RWPE2 (cell line): ENCODE results near the gene HLA-DOB.
A peak's percentile ranks its signal among the peaks of the same experiment; 100 is the strongest.

Source experiments
- ATAC-seq: fragments of 200-7000 bp; cut with Tn5 transposase; 3 replicates; pipeline ENCODE4 v1.9.1; 2021; ENCODE audit warnings: low read depth
- DNase-seq: peaks from one replicate; pipeline ENCODE4 v3.0.0-alpha.2; 2020; ENCODE audit warnings: low spot score
- H3K27ac ChIP-seq: fragments of 450-650 bp; 2 replicates; pipeline ENCODE4 v1.5.1; 2017; ENCODE audit warnings: mild to moderate bottlenecking; ENCODE audit not compliant: poor library complexity, severe bottlenecking
- H3K27me3 ChIP-seq: fragments of 250-450 bp; sonication (Bioruptor Pico); 2 replicates; pipeline ENCODE4 v1.5.1; 2021; ENCODE audit warnings: mild to moderate bottlenecking, moderate library complexity; ENCODE audit not compliant: insufficient read depth, poor library complexity, severe bottlenecking
- H3K36me3 ChIP-seq: fragments of 250-450 bp; sonication (Bioruptor Pico); 2 replicates; pipeline ENCODE4 v1.5.1; 2020; ENCODE audit warnings: low read depth, mild to moderate bottlenecking, moderate library complexity
- H3K4me1 ChIP-seq: fragments of 250-450 bp; sonication (Bioruptor Pico); 2 replicates; pipeline ENCODE4 v1.5.1; 2021; ENCODE audit warnings: mild to moderate bottlenecking, moderate library complexity; ENCODE audit not compliant: insufficient read depth, poor library complexity, severe bottlenecking
- H3K4me3 ChIP-seq: fragments of 250-450 bp; sonication (Bioruptor Pico); 2 replicates; pipeline ENCODE4 v1.5.1; 2021; ENCODE audit warnings: mild to moderate bottlenecking, moderate library complexity; ENCODE audit not compliant: severe bottlenecking
- H3K9me3 ChIP-seq: fragments of 250-450 bp; sonication (Bioruptor Pico); 2 replicates; pipeline ENCODE4 v1.5.1; 2021; ENCODE audit warnings: mild to moderate bottlenecking, moderate library complexity; ENCODE audit not compliant: severe bottlenecking
- CTCF ChIP-seq: fragments of 450-650 bp; IDR thresholded peaks from one replicate; pipeline ENCODE4 v1.5.1; 2017; ENCODE audit warnings: mild to moderate bottlenecking, moderate library complexity; ENCODE audit not compliant: poor library complexity, severe bottlenecking

The HLA-DOB gene

DNA sequence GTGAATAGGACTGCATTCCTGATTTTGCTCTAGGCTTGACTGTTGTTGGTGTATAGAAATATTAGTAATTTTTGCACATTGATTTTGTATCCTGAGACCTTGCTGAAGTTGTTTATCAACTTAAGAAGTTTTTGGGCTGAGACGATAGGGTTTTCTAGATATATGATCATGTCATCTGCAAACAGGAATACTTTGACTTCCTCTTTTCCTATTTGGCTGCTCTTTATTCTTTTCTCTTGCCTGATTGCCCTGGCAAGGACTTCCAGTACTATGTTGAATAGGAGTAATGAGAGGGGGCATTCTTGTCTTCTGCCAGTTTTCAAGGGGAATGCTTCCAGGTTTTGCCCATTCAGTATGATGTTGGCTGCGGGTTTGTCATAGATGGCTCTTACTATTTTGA is 13.4 kb downstream of the HLA-DOB start:
- Histone ChIP-seq H3K36me3 (no peaks in the 10 kb centered on the region), H3K9me3 (peaks cover 2% of the 10 kb centered on the region), H3K27me3 (no peaks in the 10 kb centered on the region), H3K27ac (no peak overlapping the region), H3K4me1 (no peaks in the 10 kb centered on the region), H3K4me3 (no peak overlapping the region)
- ATAC-seq (no peak), DNase-seq (no peak)
- TF ChIP-seq CTCF = no peak

- TF ChIP-seq CTCF = no peak
- DNase-seq = no peak
- Histone ChIP-seq H3K9me3 (peaks cover 2% of the 10 kb centered on the region), H3K4me3 (no peak overlapping the region), H3K4me1 (no peaks in the 10 kb centered on the region), H3K27me3 (peaks cover 18% of the 10 kb centered on the region), H3K36me3 (no peaks in the 10 kb centered on the region), H3K27ac (no peak overlapping the region)
- no peak for ATAC-seq
Measured at GRCh38 chr6:32799740-32800139, 17.1 kb downstream of the HLA-DOB start.

DNA sequence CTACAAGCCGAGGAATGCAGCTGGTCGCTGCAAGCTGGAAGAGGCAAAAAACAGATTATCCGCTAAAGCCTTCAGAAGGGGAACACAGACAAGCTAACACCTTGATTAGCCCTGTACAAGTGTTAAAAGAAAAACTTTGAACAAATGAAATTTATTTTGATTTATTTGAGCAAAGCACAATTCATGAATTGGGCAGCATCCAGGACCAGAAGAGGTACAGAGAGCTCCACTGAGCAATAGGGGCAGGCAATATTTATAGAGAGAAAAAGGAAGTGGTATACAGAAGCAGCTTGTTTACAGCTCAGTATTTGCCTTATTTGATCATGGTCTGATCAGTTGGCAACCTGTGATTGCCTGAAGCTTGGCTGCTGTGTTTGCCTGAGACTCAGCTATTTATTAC is 17.6 kb downstream of the HLA-DOB start:
- ATAC-seq (no peak), DNase-seq (no peak)
- peaks cover 2% of the 10 kb centered on the region for H3K9me3 ChIP-seq
- no peaks in the 10 kb centered on the region for H3K4me1 ChIP-seq
- no peak for TF ChIP-seq CTCF
- H3K27me3 ChIP-seq = peaks cover 24% of the 10 kb centered on the region
- no peak overlapping the region for H3K27ac ChIP-seq
- H3K4me3 ChIP-seq = no peak overlapping the region
- no peaks in the 10 kb centered on the region for H3K36me3 ChIP-seq

- ATAC-seq = peak; percentile 61
- Histone ChIP-seq H3K9me3 (peaks cover 2% of the 10 kb centered on the region), H3K4me1 (no peaks in the 10 kb centered on the region), H3K27me3 (peaks cover 35% of the 10 kb centered on the region), H3K4me3 (peak overlapping the region; percentile 6), H3K36me3 (no peaks in the 10 kb centered on the region), H3K27ac (no peak overlapping the region)
- TF ChIP-seq CTCF = peak; percentile 86
- no peak for DNase-seq
Measured at GRCh38 chr6:32796848-32797776, 19.7 kb downstream of the HLA-DOB start.

DNA sequence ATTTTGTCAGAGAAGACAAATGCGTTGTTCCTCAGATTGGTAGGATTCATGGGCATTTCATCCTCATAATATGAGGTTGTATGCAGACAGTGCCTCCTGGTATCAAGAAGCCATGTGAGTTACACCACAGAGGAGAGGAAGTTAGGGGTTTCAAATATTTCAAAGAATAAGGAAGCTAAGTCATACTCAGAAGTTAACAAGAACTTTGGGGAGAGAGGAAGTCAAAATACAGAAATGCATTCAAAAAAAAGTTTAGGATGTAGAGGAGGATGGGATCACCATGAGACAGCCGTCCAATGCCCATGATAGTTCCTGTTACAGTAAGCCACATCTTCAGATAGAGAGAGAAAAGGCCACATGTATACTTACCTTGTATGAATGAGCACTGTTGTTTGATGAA is 22.3 kb downstream of the HLA-DOB start:
- Histone ChIP-seq H3K9me3 (peaks cover 2% of the 10 kb centered on the region), H3K27me3 (peaks cover 43% of the 10 kb centered on the region), H3K4me1 (no peaks in the 10 kb centered on the region), H3K27ac (no peak overlapping the region), H3K36me3 (no peaks in the 10 kb centered on the region), H3K4me3 (no peak overlapping the region)
- no peak for ATAC-seq
- no peak for DNase-seq
- TF ChIP-seq CTCF = no peak
